ENCODE data around the gene UNCX. TPM values are rescaled to one million over a fixed set of nuclear protein-coding genes. Genes with fewer than 3 reads are reported as not detected.

The UNCX gene
- total RNA-seq, 1 experiment from 2014 or later = not detected

DNA sequence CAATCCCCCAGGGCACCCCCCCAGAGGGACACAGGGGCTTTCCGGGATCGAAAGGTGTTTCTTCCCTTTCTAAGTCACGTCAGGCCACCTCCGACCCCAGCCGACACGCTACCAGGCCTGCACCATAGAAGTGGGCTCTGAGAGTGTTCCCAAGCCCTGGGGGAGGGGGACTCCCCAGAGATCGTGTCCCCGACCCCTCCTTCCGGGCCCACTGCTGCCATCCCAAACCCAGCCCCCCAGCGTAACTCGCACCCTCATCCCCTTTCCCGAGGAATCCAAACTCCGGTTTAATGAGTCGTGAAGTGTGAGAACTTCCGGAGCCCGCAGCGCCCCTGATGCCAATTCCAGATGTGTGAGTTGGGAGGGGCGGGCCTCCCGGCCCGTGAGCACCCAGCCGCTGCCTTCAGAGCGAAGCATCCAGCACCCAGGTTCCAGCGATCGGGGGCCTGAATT is 11.3 kb downstream of the UNCX start:
- DNase-seq (ENCODE audit: low read depth) = no peak

DNA sequence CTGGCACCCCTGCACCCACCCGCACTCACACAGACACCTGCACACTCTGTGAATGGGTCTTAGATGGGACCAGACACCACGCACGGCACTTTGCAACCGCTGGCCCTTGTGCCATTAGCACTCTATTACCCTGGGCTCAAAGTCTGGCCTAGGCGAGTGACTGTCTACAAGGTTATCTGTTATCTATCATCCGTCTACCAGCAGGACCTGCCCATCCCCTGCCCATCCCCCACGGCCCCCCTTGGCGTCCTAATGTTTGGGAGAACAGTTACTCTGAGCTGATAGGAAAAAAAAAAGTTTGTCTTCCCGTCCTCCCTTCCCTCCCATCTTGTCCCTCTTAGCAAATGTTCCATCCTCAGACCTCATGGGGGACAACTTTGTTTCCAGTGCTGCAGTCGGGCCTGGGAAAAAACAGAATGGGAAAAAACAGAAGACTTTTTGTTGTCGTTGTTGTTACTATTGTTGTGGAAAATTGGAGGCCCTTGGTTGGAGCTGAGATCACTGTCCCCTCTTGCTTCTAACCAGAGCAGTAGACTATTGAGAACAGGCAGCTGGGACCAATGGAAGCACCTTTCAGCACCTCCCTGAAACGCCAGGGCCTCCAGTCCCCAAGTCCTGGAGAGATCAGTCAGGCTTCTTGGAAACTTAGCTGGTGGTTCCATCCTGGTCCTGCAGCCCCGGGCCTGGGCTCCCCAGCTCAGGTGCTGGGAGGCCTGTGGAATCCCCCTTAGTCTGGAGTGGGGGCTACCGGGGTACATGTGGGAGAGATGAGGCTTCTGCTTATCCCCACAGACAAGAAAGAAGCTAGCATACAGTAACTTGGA is 12.2 kb downstream of the UNCX start:
- no peak for DNase-seq (ENCODE audit: low read depth)

DNA sequence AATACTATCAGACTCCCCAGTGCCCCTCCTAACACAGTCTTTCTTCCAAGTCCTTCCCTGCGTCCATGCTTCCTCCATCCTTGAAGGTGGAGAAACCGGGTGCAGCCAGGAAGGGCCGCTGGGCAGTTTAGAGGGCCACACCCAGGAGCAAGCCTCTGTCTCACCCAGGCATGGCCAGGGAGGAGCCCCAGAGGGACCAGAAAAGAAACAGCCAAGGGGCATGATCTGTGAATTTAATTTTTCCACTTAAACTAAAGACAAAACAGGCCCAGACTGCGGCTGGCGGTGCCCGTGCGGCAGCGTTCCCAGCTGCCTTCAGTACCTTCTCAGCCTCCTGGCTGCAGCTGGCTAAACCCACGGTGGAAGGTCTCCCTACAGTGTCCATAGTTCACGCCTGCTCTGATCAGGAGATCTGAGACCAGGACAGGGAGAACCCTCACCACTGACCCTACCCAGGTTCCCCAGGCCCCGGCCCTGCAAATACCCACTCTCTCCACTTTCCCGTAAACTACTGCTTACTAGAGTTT is 12.9 kb downstream of the UNCX start:
- no peak for DNase-seq (ENCODE audit: low read depth)

DNA sequence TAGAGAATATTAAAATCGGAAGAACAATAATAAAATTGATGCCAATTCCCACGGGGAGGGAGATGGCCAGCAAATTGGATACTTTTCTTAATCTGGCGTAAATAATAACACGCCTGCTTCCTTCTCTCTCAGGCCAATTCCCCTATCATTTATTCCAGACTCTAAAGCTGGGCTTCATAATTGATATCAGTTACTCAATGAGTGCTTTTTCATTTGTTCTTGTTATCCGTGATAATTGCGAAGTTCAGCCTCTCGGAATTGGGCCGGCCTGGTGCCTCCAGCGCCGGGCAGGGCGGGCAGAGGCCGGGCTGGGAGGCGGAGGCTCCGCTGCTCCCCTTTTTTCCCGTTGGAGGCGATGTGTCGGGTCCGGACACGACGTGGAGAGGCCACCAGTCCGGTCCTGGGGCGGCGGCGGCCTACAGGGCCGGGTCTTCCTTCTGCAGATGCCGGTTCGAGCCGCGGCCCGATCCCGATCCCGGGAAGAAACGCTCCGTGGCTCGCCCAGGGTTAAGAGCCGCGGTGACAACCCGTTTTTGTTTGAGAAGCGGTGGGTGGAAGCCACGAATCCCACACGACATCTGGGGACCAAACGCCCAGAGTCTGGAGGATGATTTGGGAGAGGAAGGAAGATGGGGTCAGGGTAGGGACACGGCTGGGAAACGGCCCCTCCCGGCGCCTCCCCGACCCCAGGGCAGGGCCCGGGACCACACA is 13.6 kb downstream of the UNCX start:
- DNase-seq (ENCODE audit: low read depth) = no peak

DNA sequence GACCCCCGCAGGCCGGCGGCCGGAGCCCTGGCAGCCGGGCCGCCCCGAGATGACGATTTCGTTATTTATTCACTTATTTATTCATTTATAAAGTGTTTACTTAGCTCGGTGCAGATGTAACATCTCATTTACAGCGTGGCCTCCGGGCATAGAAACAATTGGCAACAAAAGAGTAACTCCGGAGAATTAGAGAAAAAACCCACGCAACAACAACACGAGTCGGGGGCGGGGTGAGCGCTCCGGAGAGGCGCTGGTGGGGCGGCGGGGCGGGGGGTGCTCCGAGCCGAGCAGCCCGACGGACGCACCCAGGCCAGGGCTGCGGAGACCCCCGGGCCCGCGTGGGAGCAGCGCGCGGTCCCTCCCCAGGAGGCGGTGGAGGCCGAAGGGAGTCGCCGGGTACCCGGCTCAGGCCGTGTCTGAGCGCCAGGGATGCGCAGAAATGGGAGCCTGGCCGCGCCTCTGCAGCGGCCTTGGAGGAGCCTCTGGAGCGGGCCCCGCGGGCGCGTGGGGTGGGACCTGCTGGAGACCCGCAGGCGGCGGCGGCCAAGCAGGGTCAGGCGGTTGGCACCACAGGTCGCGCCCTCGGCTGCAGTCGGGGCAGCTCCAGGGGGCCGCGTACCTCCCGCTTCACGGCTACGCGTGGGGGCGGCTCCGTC is 14.3 kb downstream of the UNCX start:
- DNase-seq (ENCODE audit: low read depth) = no peak

GRCh38 chr7:1247527-1248041 is 14.9 kb downstream of the UNCX start:
- peak; percentile 36 for DNase-seq (ENCODE audit: low read depth)

GRCh38 chr7:1248143-1248915 is 15.7 kb downstream of the UNCX start:
- DNase-seq (ENCODE audit: low read depth) = no peak

GRCh38 chr7:1248916-1249581 is 16.4 kb downstream of the UNCX start:
- no peak for DNase-seq (ENCODE audit: low read depth)

- no peak for DNase-seq (ENCODE audit: low read depth)
Measured at GRCh38 chr7:1249731-1250130, 17.1 kb downstream of the UNCX start.

DNA sequence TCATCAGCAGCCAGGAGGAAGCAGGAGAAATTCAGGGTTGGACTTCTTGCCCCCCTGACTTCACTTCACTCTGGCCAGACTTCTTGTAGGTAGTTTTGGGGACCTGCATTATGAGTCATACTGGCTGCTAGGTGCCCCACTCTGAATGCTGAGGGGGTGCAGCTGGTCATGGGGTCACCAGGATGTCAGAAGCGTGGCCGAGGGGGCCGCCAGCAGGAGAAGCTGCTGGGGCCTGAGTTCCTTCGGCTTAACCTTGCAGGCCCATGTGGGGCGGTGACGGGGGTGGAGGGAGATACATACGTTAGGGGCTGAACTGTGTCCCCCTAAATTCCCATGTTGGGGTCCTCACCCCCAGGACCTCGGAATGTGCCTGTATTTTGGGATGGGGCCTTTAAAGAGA is 18.2 kb downstream of the UNCX start:
- no peak for DNase-seq (ENCODE audit: low read depth)

GRCh38 chr7:1251796-1252539 is 19.3 kb downstream of the UNCX start:
- DNase-seq (ENCODE audit: low read depth) = no peak

DNA sequence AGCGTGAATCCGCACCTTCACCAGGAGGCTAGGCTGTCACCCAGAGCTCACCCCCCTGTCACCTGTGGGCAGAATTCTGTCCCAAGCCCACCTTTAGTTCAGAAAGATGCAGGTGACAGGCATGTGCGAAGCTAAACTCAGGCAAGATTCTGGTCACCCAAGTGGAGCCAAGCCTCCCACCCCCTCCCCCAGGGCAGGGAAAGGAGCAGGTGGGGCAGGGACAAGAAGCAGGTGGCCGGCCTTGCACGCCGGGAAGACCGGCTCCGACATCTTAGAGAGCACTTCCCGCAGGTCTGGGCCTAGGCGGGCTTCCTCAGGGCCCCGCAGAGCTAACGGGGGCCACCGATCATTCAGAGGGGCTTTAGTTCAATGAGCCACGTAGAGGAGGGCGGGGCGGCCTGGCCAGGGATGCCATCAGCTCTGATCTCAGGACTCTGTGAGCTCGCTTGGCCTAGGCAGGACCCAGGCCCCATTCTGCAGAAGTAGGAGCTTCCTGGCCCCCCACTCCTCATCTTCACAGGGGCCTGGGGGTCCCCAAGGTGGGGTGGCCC is 19.9 kb downstream of the UNCX start:
- DNase-seq (ENCODE audit: low read depth) = no peak

DNA sequence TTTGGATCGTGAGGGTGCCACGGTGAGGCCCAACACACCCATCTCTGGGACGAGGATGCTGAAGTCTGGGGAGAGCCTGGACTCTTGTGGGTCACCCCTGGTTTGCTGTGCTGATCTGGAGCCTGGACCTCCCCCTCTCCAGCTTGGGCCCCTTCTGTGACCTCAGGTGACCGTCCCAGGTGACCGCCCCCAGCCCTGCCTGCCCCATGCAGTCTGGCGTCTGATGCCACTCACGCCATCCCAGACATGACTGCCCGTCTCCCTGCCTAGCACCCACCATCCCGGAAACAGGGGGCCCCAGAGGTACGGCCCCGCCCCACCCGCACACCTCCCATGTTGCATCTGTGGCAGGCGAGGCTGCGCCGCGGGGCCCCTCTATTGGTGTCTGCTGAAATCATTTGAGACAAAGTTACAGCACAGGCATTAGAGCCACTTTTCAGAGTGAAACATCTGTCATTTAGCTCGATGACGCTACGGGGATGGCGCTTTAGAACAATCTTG is 21.1 kb downstream of the UNCX start:
- no peak for DNase-seq (ENCODE audit: low read depth)

- DNase-seq (ENCODE audit: low read depth) = no peak
Measured at GRCh38 chr7:1254281-1255079, 21.8 kb downstream of the UNCX start.

DNA sequence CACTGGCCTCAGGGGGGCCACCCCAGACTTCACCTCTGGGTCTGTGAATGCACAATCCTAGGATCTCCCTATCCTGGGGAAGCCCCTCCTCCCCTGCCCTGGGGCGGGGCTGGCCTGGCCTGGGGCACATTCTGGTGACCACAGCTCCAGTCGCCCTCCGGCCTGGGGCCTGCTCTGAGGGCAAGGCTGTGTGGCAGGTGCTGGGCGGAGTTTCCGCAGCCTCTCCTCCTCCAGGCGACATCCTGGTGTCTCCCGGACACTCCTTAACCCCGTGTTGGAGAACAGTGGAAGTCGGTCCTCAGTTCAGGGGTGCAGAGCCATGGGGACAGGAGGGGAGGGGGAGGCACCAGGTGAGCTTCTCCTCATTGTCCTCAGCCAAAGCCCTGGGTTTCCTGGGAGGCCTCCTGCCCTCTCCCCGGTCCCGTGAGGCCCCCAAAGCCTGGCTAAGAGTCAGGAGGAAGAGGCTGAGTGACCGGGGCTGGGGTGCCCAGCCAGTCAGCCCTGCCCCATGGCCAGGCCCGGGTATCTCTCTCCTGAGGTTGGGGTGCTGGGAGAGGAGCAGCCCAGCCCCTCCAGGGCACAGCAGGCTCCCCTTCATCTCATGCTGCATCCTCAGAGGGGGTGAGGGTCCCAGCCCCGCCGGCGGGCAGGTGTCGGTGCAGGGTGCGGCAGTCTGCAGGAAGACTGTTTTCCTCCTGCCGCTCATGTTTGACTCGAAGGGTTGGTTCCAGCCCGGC is 22.6 kb downstream of the UNCX start:
- DNase-seq (ENCODE audit: low read depth) = no peak

- DNase-seq (ENCODE audit: low read depth) = no peak
Measured at GRCh38 chr7:1255817-1256340, 23.2 kb downstream of the UNCX start.

DNA sequence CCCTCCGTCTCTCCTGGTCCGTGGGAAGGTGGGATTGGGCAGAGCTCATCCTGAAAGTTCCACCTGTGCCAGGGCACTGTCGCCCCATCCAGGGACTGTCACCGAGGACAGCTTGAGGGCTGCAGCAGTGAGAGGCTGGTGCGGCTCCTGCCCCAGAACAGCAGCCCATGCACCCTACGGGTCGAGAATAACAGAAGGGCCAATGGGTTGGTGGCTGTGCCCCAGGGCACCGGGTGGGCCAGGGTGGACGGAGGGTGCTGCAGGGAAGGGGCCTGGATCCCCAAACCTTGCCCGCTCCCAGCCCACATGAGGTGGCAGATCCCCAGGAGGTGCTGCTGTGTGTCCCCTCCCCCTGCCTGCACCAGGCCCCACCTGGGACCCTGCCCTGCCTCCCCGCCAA is 23.9 kb downstream of the UNCX start:
- no peak for DNase-seq (ENCODE audit: low read depth)

DNA sequence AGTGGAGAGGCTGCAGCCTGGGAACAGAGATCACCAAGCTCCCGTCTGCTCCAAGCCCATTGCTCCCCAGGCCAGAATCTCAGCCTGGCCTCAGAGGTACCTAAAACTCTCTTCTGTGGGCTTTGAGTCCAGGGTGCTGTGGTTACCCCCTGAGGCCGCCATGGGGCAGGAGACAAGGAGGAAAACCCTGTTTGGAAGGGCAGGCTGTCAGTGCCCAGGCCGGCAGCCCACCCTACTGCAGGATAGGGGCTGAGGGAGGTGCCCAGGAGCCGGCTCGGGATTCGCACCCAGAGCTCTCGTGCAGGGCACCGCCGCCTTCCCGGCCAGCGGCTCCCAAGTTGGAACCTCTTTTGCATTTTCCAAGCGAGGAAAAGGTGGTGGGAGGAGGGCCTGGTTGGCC is 24.5 kb downstream of the UNCX start:
- DNase-seq (ENCODE audit: low read depth) = no peak

Measured in M059J (cell line).